HCT116 (cell line): ENCODE data around the gene FGG. TPM values are rescaled to one million over a fixed set of nuclear protein-coding genes. Genes with fewer than 3 reads are reported as not detected.

Experiments
- ATAC-seq: fragments of 200-7000 bp; cut with Tn5 transposase; 2 replicates; pipeline ENCODE4 v1.9.1; 2020; ENCODE audit warnings: mild to moderate bottlenecking, moderate library complexity
- BruUV-seq: library from RNA; stranded (reverse); fragments of 400-500 nt; replicated peaks from 2 replicates; lab custom pipeline; 2021; lab: Mats Ljungman, UMichigan
- CTCF ChIA-PET: fragments of 300-600 bp; sonication (Branson Sonifier 250); formaldehyde crosslinking; loops from one replicate; lab custom pipeline; 2021; ENCODE audit warnings: antibody characterized with exemption; lab: Charles Lee
- POLR2A ChIA-PET: fragments of 300-600, 350-600 bp; sonication (Branson Sonifier 250); formaldehyde crosslinking; loops from one replicate; lab custom pipeline; 2021; ENCODE audit warnings: antibody characterized with exemption; lab: Charles Lee
- RAD21 ChIA-PET, 2 experiments: fragments of 300-600 bp; sonication (Branson Sonifier 250); formaldehyde crosslinking; loops; one replicate each; lab custom pipeline; 2023; ENCODE audit warnings: low total read pairs in 2 of 2; ENCODE audit not compliant: uncharacterized antibody in 2 of 2, unreplicated experiment in 2 of 2, low non-redundant PET in 1 of 2; lab: Charles Lee
- DNase-seq: peaks from one replicate; pipeline ENCODE4 v3.0.0-alpha.2; 2010; ENCODE audit warnings: low read depth, low spot score
- H2AFZ ChIP-seq: fragments of 200-600 bp; shearing (Covaris generic), sonication (generic); 2 replicates; pipeline ENCODE4 v1.6.1; 2017; ENCODE audit warnings: low read depth, mixed run types, mixed read lengths, antibody characterized with exemption, low read length; ENCODE audit not compliant: poor library complexity, severe bottlenecking
- H3K27ac ChIP-seq: 2 replicates; pipeline ENCODE4 v1.5.1; 2012; ENCODE audit warnings: low read depth, low read length
- H3K27me3 ChIP-seq: fragments of 200-600 bp; sonication (generic); 2 replicates; pipeline ENCODE4 v1.6.1; 2016; ENCODE audit warnings: mixed run types, low read length, mixed read lengths; ENCODE audit not compliant: insufficient read depth
- H3K36me3 ChIP-seq, 2 experiments: fragments of 200-500 bp in 1 of 2; fragments of 200-600 bp in 1 of 2; sonication (Bioruptor generic) in 1 of 2; sonication (generic) in 1 of 2; 2 replicates each; pipeline versions ENCODE4 v1.5.1 to v1.6.1; 2014 to 2016; ENCODE audit warnings: low read length in 2 of 2, inconsistent platforms in 1 of 2, mixed read lengths in 1 of 2, mixed run types in 1 of 2; ENCODE audit not compliant: insufficient read depth in 2 of 2, control insufficient read depth in 1 of 2
- H3K4me1 ChIP-seq, 2 experiments: fragments of 200-600 bp in 1 of 2; sonication (generic) in 1 of 2; 2 replicates each; pipeline versions ENCODE4 v1.5.1 to v1.6.1; 2012 to 2017; ENCODE audit warnings: low read length in 2 of 2, inconsistent platforms in 1 of 2, mild to moderate bottlenecking in 1 of 2, mixed read lengths in 1 of 2, mixed run types in 1 of 2, moderate library complexity in 1 of 2; ENCODE audit not compliant: insufficient read depth in 2 of 2, control insufficient read depth in 1 of 2
- H3K4me2 ChIP-seq: fragments of 200-600 bp; sonication (generic); 2 replicates; pipeline ENCODE4 v1.6.1; 2017; ENCODE audit warnings: mixed run types, low read length, mixed read lengths
- H3K4me3 ChIP-seq, 2 experiments: fragments of 200-600 bp in 1 of 2; sonication (generic) in 1 of 2; replicated peaks in 1 of 2; 2 replicates each; pipeline ENCODE4 v1.5.1; 2011 to 2016; ENCODE audit warnings: low read length in 2 of 2, control low read depth in 1 of 2, low read depth in 1 of 2, mild to moderate bottlenecking in 1 of 2, mixed read lengths in 1 of 2, mixed run types in 1 of 2
- H3K79me2 ChIP-seq: fragments of 200-600 bp; sonication (generic); 2 replicates; pipeline ENCODE4 v1.6.1; 2017; ENCODE audit warnings: mild to moderate bottlenecking, mixed run types, low read length, moderate library complexity, mixed read lengths; ENCODE audit not compliant: insufficient read depth
- H3K9ac ChIP-seq: fragments of 200-600 bp; sonication (generic); 2 replicates; pipeline ENCODE4 v1.6.1; 2016; ENCODE audit warnings: low read length, mixed read lengths
- H3K9me2 ChIP-seq: fragments of 200-600 bp; sonication (generic), shearing (Covaris generic); 2 replicates; pipeline ENCODE4 v1.6.1; 2017; ENCODE audit warnings: mixed run types, mild to moderate bottlenecking, moderate library complexity; ENCODE audit not compliant: insufficient read depth
- H3K9me3 ChIP-seq, 2 experiments: fragments of 200-500 bp in 1 of 2; fragments of 200-600 bp in 1 of 2; sonication (Bioruptor generic) in 1 of 2; sonication (generic) in 1 of 2; 2 replicates each; pipeline ENCODE4 v1.6.1; 2014 to 2017; ENCODE audit warnings: low read length in 2 of 2, mixed read lengths in 2 of 2, inconsistent platforms in 1 of 2, low read depth in 1 of 2, mild to moderate bottlenecking in 1 of 2, mixed run types in 1 of 2, moderate library complexity in 1 of 2; ENCODE audit not compliant: control insufficient read depth in 1 of 2, insufficient read depth in 1 of 2
- H4K20me1 ChIP-seq: fragments of 200-600 bp; sonication (generic), shearing (Covaris generic); 2 replicates; pipeline ENCODE4 v1.6.1; 2017; ENCODE audit warnings: mixed run types, mild to moderate bottlenecking, moderate library complexity; ENCODE audit not compliant: insufficient read depth
- EGR1 ChIP-seq: IDR thresholded peaks from 2 replicates; pipeline ENCODE4 v1.6.1; 2012; ENCODE audit warnings: low read depth
- EZH2 ChIP-seq: fragments of 200-600 bp; sonication (generic); IDR thresholded peaks from 2 replicates; pipeline ENCODE4 v1.6.1; 2017; ENCODE audit warnings: antibody characterized with exemption, mixed run types
- EZH2phosphoT487 ChIP-seq: fragments of 200-600 bp; IDR thresholded peaks from 2 replicates; pipeline ENCODE4 v1.6.1; 2018; ENCODE audit warnings: antibody characterized with exemption, borderline replicate concordance
- FOSL1 ChIP-seq: IDR thresholded peaks from 2 replicates; pipeline ENCODE4 v1.6.1; 2012; ENCODE audit warnings: low read depth
- POLR2AphosphoS5 ChIP-seq: IDR thresholded peaks from 2 replicates; pipeline ENCODE4 v1.6.1; 2011; ENCODE audit warnings: mild to moderate bottlenecking, low read depth, low read length, moderate library complexity
- SP1 ChIP-seq: IDR thresholded peaks from 2 replicates; pipeline ENCODE4 v1.6.1; 2012; ENCODE audit warnings: low read depth
- SRF ChIP-seq: IDR thresholded peaks from 2 replicates; pipeline ENCODE4 v1.6.1; 2012; ENCODE audit warnings: low read depth
- YY1 ChIP-seq: IDR thresholded peaks from 2 replicates; pipeline ENCODE4 v1.6.1; 2011; ENCODE audit warnings: low read length, low read depth, moderate library complexity, mild to moderate bottlenecking; ENCODE audit not compliant: insufficient replicate concordance; ENCODE audit errors: extremely low read depth
- ZFX ChIP-seq: fragments of 450-650 bp; IDR thresholded peaks from 2 replicates; pipeline ENCODE4 v1.6.1; 2017
- ZNF274 ChIP-seq: fragments of 200-500 bp; sonication (Bioruptor generic); IDR thresholded peaks from 2 replicates; pipeline ENCODE4 v1.6.1; 2014; ENCODE audit warnings: mild to moderate bottlenecking, low read depth, low read length, inconsistent platforms
- intact Hi-C: fragments of 100-400 bp; cut with micrococcal nuclease; formaldehyde crosslinking; loops from 2 replicates; pipeline ENCODE4 v1.10.0; 2022
- total RNA-seq: library from RNA; stranded (reverse); gene quantifications from one replicate; pipeline ENCODE4 v1.2.1, GENCODE V29; 2021; ENCODE audit not compliant: unreplicated experiment
- TF ChIP-seq, protein P1 (sequence below): IDR thresholded peaks from 2 replicates; pipeline ENCODE4 v1.6.1; 2012; ENCODE audit warnings: low read depth

FGG gene
- total RNA-seq, 1 experiment from 2014 or later = 2.7 TPM

DNA sequence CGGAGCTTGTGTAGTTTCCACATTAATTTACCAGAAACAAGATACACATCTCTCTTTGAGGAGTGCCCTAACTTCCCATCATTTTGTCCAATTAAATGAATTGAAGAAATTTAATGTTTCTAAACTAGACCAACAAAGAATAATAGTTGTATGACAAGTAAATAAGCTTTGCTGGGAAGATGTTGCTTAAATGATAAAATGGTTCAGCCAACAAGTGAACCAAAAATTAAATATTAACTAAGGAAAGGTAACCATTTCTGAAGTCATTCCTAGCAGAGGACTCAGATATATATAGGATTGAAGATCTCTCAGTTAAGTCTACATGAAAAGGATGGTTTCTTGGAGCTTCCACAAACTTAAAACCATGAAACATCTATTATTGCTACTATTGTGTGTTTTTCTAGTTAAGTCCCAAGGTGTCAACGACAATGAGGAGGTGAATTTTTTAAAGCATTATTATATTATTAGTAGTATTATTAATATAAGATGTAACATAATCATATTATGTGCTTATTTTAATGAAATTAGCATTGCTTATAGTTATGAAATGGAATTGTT is 49.7 kb downstream of the FGG start, which contains the start of gene FGB:
TSS of gene FGB (plus strand) at position 315 of the 558 bp plus-strand sequence. CDS start at position 323, 8 bp downstream.
- Histone ChIP-seq H3K27me3 (no peaks in the 10 kb centered on the region), H3K79me2 (no peaks in the 10 kb centered on the region), H3K9me2 (no peaks in the 10 kb centered on the region), H4K20me1 (no peaks in the 10 kb centered on the region), H3K36me3 (no peaks in the 10 kb centered on the region), H2AFZ (peak within 1 kb of the TSS; percentile 13), H3K4me2 (no peak within 1 kb of the TSS), H3K27ac (no peak within 1 kb of the TSS), H3K9ac (no peak within 1 kb of the TSS), H3K4me1 (no peaks in the 10 kb centered on the region), H3K4me3 (no peak within 1 kb of the TSS), H3K9me3 (no peaks in the 10 kb centered on the region)
- DNase-seq (no peak), ATAC-seq (no peak)
- ChIA-PET CTCF (interaction anchor here (1.2 to 5.6 kb wide), 4 partner anchors 11 to 61 kb away, joined by 3 to 119 read pairs (median 6); no protein-coding TSS in a partner anchor), POLR2A (no interaction called here), RAD21 (no interaction called here)
- no peak for TF ChIP-seq YY1
- TF ChIP-seq EZH2 = no peak
- intact Hi-C loops = no loop called here
- no TSS peak for BruUV-seq

DNA sequence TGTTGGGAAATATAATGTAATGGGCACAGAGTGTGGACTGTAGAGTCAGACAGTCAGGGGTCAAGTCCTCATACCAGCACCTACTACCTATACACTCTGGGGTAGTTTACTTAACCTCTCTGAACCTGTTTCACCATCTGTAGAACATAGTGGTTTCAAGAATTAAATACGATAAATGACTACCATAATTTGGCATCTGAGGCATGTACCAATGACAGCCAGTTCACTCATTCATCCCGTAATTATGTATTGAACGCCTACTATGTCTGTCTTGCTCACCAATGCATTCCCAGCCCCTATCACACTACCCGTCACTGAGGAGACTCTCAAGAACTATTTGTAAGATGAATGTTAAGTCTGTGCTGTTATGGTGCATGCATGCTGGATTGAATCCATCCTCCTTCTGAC is 51.6 kb downstream of the FGG start:
- H3K9me3 ChIP-seq = no peaks in the 10 kb centered on the region
- H3K79me2 ChIP-seq = no peaks in the 10 kb centered on the region
- ATAC-seq (no peak), DNase-seq (no peak)
- ChIA-PET RAD21 (no interaction called here), CTCF (interaction anchor here (1.9 to 5.6 kb wide), 4 partner anchors 9 to 63 kb away, joined by 6 to 119 read pairs (median 36); no protein-coding TSS in a partner anchor), POLR2A (no interaction called here)
- H3K27me3 ChIP-seq = no peaks in the 10 kb centered on the region
- TF ChIP-seq SRF (no peak), ZFX (no peak), EZH2phosphoT487 (no peak), EGR1 (no peak), FOSL1 (no peak), ZNF274 (no peak), POLR2AphosphoS5 (no peak), YY1 (no peak), SP1 (no peak)
- TF ChIP-seq, protein P1, sequence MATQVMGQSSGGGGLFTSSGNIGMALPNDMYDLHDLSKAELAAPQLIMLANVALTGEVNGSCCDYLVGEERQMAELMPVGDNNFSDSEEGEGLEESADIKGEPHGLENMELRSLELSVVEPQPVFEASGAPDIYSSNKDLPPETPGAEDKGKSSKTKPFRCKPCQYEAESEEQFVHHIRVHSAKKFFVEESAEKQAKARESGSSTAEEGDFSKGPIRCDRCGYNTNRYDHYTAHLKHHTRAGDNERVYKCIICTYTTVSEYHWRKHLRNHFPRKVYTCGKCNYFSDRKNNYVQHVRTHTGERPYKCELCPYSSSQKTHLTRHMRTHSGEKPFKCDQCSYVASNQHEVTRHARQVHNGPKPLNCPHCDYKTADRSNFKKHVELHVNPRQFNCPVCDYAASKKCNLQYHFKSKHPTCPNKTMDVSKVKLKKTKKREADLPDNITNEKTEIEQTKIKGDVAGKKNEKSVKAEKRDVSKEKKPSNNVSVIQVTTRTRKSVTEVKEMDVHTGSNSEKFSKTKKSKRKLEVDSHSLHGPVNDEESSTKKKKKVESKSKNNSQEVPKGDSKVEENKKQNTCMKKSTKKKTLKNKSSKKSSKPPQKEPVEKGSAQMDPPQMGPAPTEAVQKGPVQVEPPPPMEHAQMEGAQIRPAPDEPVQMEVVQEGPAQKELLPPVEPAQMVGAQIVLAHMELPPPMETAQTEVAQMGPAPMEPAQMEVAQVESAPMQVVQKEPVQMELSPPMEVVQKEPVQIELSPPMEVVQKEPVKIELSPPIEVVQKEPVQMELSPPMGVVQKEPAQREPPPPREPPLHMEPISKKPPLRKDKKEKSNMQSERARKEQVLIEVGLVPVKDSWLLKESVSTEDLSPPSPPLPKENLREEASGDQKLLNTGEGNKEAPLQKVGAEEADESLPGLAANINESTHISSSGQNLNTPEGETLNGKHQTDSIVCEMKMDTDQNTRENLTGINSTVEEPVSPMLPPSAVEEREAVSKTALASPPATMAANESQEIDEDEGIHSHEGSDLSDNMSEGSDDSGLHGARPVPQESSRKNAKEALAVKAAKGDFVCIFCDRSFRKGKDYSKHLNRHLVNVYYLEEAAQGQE = no peak
- no peaks in the 10 kb centered on the region for H4K20me1 ChIP-seq
- H3K9ac ChIP-seq = no peak overlapping the region
- no peak overlapping the region for H3K4me3 ChIP-seq
- BruUV-seq = no TSS peak
- no peak overlapping the region for H3K4me2 ChIP-seq
- intact Hi-C loops = no loop called here
- no peak overlapping the region for H2AFZ ChIP-seq
- no peaks in the 10 kb centered on the region for H3K36me3 ChIP-seq
- no peak overlapping the region for H3K27ac ChIP-seq
- H3K4me1 ChIP-seq = no peaks in the 10 kb centered on the region
- H3K9me2 ChIP-seq = no peaks in the 10 kb centered on the region
